ENCODE data around the gene MATK.

GRCh38 chr19:3801412-3802096, 15.4 kb upstream of the MATK start:
- TF ChIP-seq CTCF (IDR thresholded peaks at IDR 0.05) (no peak), POLR2A (IDR thresholded peaks at IDR 0.05) (no peak)
